Osteoblast (primary cell): ENCODE results near the gene TUBD1. TPM values are rescaled to one million over a fixed set of nuclear protein-coding genes. Genes with fewer than 3 reads are reported as not detected.
A peak's percentile ranks its signal among the peaks of the same experiment; 100 is the strongest.

ENCODE experiments used
- DNase-seq: peaks from one replicate; pipeline ENCODE4 v3.0.0; 2011; ENCODE audit warnings: low spot score, mixed read lengths; ENCODE audit not compliant: insufficient read length; ENCODE audit errors: missing footprints
- H2AFZ ChIP-seq: 2 replicates; pipeline ENCODE4 v1.6.0; 2011; ENCODE audit warnings: mild to moderate bottlenecking, low read length
- H3K27ac ChIP-seq: 2 replicates; pipeline ENCODE4 v1.5.1; 2011; ENCODE audit warnings: mild to moderate bottlenecking, low read depth, low read length, moderate library complexity
- H3K27me3 ChIP-seq: 2 replicates; pipeline ENCODE4 v1.6.0; 2012; ENCODE audit warnings: mild to moderate bottlenecking, control low read depth, inconsistent platforms, low read length, moderate library complexity; ENCODE audit not compliant: insufficient read depth
- H3K36me3 ChIP-seq: 2 replicates; pipeline ENCODE4 v1.5.1; 2011; ENCODE audit warnings: mild to moderate bottlenecking, low read length, control low read depth, moderate library complexity; ENCODE audit not compliant: insufficient read depth
- H3K4me1 ChIP-seq: 2 replicates; pipeline ENCODE4 v1.5.1; 2011; ENCODE audit warnings: mild to moderate bottlenecking, low read length, control low read depth, moderate library complexity; ENCODE audit not compliant: insufficient read depth
- H3K4me2 ChIP-seq: 2 replicates; pipeline ENCODE4 v1.6.0; 2011; ENCODE audit warnings: mild to moderate bottlenecking, low read length; ENCODE audit not compliant: insufficient read depth
- H3K4me3 ChIP-seq: fragments of 200-600 bp; sonication (generic); 3 replicates; pipeline ENCODE4 v1.5.1; 2012; ENCODE audit warnings: mild to moderate bottlenecking, low read length, inconsistent platforms; ENCODE audit not compliant: insufficient read depth
- H3K79me2 ChIP-seq: 2 replicates; pipeline ENCODE4 v1.6.0; 2012; ENCODE audit warnings: mild to moderate bottlenecking, low read length, control low read depth, inconsistent platforms; ENCODE audit not compliant: insufficient read depth
- H3K9me3 ChIP-seq: 2 replicates; pipeline ENCODE4 v1.5.1; 2011; ENCODE audit warnings: low read depth, low read length, control low read depth
- H4K20me1 ChIP-seq: 2 replicates; pipeline ENCODE4 v1.6.0; 2012; ENCODE audit warnings: mild to moderate bottlenecking, low read length, control low read depth; ENCODE audit not compliant: insufficient read depth
- small RNA-seq: library from RNA; depleted of rRNA; stranded (forward); fragments of <200 nt; gene quantifications from one replicate; pipeline ENCODE3, GENCODE V24; 2012
- total RNA-seq: library from RNA; depleted of rRNA; stranded (reverse); fragments of >200 nt; gene quantifications from 2 replicates; pipeline ENCODE4 v1.2.3, GENCODE V29; 2012
- TF ChIP-seq, protein P1 (sequence below): IDR thresholded peaks from 2 replicates; pipeline ENCODE4 v1.5.1; 2011; ENCODE audit warnings: mild to moderate bottlenecking, low read depth, low read length, moderate library complexity; ENCODE audit errors: extremely low read depth

Gene TUBD1
- total RNA-seq, 1 donor: 4.0 TPM

DNA sequence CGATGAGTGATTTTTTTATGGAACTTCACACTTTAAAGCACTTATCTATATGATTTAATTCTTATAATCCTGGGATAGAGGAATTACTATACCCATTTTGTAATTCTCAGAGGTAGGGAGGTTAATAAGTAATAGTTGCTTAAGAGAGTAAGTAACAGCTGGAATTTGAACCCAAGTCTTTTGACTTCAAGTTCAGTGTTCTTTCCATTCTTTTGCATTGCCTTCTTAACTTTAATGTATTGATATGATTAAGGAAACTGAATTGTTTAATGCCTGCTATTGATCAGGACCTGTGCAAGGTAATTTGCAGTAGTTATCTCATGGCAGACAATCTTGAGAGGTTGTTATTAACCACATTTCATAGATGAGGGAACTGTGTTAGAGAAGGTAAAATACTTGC, 78.5 kb downstream of the TUBD1 start:
- no peak overlapping the region for H2AFZ ChIP-seq
- H3K9me3 ChIP-seq: no peaks in the 10 kb centered on the region
- H4K20me1 ChIP-seq: no peaks in the 10 kb centered on the region
- no peak overlapping the region for H3K27ac ChIP-seq
- TF ChIP-seq, protein P1, sequence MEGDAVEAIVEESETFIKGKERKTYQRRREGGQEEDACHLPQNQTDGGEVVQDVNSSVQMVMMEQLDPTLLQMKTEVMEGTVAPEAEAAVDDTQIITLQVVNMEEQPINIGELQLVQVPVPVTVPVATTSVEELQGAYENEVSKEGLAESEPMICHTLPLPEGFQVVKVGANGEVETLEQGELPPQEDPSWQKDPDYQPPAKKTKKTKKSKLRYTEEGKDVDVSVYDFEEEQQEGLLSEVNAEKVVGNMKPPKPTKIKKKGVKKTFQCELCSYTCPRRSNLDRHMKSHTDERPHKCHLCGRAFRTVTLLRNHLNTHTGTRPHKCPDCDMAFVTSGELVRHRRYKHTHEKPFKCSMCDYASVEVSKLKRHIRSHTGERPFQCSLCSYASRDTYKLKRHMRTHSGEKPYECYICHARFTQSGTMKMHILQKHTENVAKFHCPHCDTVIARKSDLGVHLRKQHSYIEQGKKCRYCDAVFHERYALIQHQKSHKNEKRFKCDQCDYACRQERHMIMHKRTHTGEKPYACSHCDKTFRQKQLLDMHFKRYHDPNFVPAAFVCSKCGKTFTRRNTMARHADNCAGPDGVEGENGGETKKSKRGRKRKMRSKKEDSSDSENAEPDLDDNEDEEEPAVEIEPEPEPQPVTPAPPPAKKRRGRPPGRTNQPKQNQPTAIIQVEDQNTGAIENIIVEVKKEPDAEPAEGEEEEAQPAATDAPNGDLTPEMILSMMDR: no peak
- H3K4me2 ChIP-seq: no peak overlapping the region
- peaks cover 11% of the 10 kb centered on the region for H3K36me3 ChIP-seq
- no peaks in the 10 kb centered on the region for H3K79me2 ChIP-seq
- H3K27me3 ChIP-seq: no peaks in the 10 kb centered on the region
- peaks cover 14% of the 10 kb centered on the region for H3K4me1 ChIP-seq
- H3K4me3 ChIP-seq: no peak overlapping the region
- DNase-seq: no peak

DNA sequence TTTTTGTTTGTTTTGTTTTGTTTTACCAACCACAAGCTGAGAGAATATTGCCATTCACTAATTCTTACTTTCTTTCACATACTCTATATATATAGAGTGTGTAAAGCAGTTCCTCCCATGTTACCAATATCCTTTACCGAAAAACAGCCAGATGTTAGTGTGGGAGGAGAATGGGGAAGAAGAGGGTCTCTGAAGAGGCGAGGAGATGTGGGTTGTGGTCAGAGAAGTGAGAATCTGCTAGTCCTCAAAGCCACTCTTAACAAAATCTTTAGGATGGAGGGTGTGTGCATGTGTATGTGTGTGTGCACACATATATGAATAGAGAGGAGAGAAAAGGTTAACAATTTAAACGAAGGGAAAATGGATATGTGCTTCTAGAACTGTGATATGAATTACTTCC, 80.6 kb downstream of the TUBD1 start:
- peaks cover 11% of the 10 kb centered on the region for H3K36me3 ChIP-seq
- H3K4me3 ChIP-seq: no peak overlapping the region
- H2AFZ ChIP-seq: no peak overlapping the region
- no peak for DNase-seq
- TF ChIP-seq, protein P1: no peak
- no peak overlapping the region for H3K27ac ChIP-seq
- H4K20me1 ChIP-seq: no peaks in the 10 kb centered on the region
- H3K9me3 ChIP-seq: no peaks in the 10 kb centered on the region
- no peak overlapping the region for H3K4me2 ChIP-seq
- H3K79me2 ChIP-seq: no peaks in the 10 kb centered on the region
- no peaks in the 10 kb centered on the region for H3K27me3 ChIP-seq
- H3K4me1 ChIP-seq: peaks cover 32% of the 10 kb centered on the region

DNA sequence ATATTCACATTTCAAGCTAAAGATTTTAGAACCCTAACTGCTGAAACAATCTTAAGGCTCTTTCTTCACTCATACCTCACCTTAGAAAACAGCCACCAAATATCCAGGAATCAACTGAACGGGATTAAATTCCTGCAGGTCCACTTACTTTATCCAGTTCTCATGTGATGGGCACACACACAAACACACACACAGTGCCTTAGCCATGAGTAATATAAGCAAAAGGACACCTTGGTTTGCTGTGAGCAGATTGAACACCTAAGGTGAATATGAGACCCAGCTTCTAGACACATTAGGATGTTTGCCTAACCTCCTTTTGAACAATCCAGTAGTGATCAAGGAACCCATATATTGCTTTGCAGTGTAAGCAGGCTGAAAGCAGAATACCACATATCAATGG, 81.5 kb downstream of the TUBD1 start:
- TF ChIP-seq, protein P1: no peak
- H3K27ac ChIP-seq: peak overlapping the region; percentile 2
- peaks cover 11% of the 10 kb centered on the region for H3K36me3 ChIP-seq
- H2AFZ ChIP-seq: no peak overlapping the region
- DNase-seq: no peak
- H3K79me2 ChIP-seq: peaks cover 3% of the 10 kb centered on the region
- H3K4me1 ChIP-seq: peaks cover 35% of the 10 kb centered on the region
- no peak overlapping the region for H3K4me3 ChIP-seq
- H4K20me1 ChIP-seq: no peaks in the 10 kb centered on the region
- H3K27me3 ChIP-seq: no peaks in the 10 kb centered on the region
- H3K4me2 ChIP-seq: no peak overlapping the region
- H3K9me3 ChIP-seq: no peaks in the 10 kb centered on the region

DNA sequence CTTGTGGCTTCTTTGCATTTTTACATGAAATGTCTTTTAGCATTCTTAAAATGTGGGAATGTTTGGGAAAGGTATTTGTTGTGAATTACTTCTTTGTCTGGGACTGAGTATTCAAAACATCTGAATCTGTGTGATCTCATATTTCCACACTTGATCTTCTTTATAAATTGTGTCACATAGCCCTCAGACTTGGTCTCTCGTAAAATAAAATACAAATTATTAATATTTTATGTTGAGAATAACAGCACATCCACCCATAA, 81.9 kb downstream of the TUBD1 start:
- no peak overlapping the region for H2AFZ ChIP-seq
- H3K4me2 ChIP-seq: no peak overlapping the region
- H3K4me1 ChIP-seq: peaks cover 35% of the 10 kb centered on the region
- DNase-seq: no peak
- no peaks in the 10 kb centered on the region for H3K9me3 ChIP-seq
- H3K79me2 ChIP-seq: peaks cover 3% of the 10 kb centered on the region
- TF ChIP-seq, protein P1: no peak
- peaks cover 11% of the 10 kb centered on the region for H3K36me3 ChIP-seq
- no peaks in the 10 kb centered on the region for H3K27me3 ChIP-seq
- H4K20me1 ChIP-seq: no peaks in the 10 kb centered on the region
- peak overlapping the region; percentile 2 for H3K27ac ChIP-seq
- H3K4me3 ChIP-seq: no peak overlapping the region

Small RNA genes within 50 kb of the gene (small RNA-seq; reads per million reads assigned to genes)
- gene RNU6-450P (not detected), gene RPS29P21 (not detected)

Other genes starting within 250 kb of the TUBD1 start
- 8.0 and 14.7 TPM in 2 replicates for gene PTRH2, start 185.5 kb downstream of the TUBD1 start, total RNA-seq
- 415 and 445 TPM in 2 replicates for gene VMP1, start 185.3 kb downstream of the TUBD1 start, total RNA-seq
- 29.0 and 30.4 TPM in 2 replicates for gene RPS6KB1, start 178 bp upstream of the TUBD1 start, total RNA-seq
- 15.6 and 17.7 TPM in 2 replicates for gene RNFT1, start 71.8 kb upstream of the TUBD1 start, total RNA-seq
- 20.9 and 23.2 TPM in 2 replicates for gene HEATR6, start 186.0 kb upstream of the TUBD1 start, total RNA-seq